Astrocyte (in vitro differentiated cells and primary cell): ENCODE measurements around the gene ZNF367. TPM values are rescaled to one million over a fixed set of nuclear protein-coding genes. Genes with fewer than 3 reads are reported as not detected.
A peak's percentile ranks its signal among the peaks of the same experiment; 100 is the strongest.

Experiments used
- DNase-seq: peaks from one replicate; pipeline ENCODE4 v3.0.0-alpha.2; 2010; ENCODE audit warnings: low read depth
- FAIRE-seq: peaks from 2 replicates; lab custom pipeline; 2011; peaks lifted over from hg19 to GRCh38; lab: Jason Lieb, UNC
- H2AFZ ChIP-seq: 2 replicates; pipeline ENCODE4 v1.6.0; 2012; ENCODE audit warnings: low read depth, low read length, inconsistent platforms
- H3K27ac ChIP-seq: 2 replicates; pipeline ENCODE4 v1.5.1; 2011; ENCODE audit warnings: low read depth, low read length, inconsistent platforms
- H3K27me3 ChIP-seq: 2 replicates; pipeline ENCODE4 v1.6.0; 2011; ENCODE audit warnings: low read length, inconsistent platforms; ENCODE audit not compliant: insufficient read depth
- H3K36me3 ChIP-seq: 2 replicates; pipeline ENCODE4 v1.5.1; 2011; ENCODE audit warnings: low read length, inconsistent platforms; ENCODE audit not compliant: insufficient read depth
- H3K4me1 ChIP-seq: 2 replicates; pipeline ENCODE4 v1.5.1; 2011; ENCODE audit warnings: low read length, inconsistent platforms; ENCODE audit not compliant: insufficient read depth
- H3K4me2 ChIP-seq: 2 replicates; pipeline ENCODE4 v1.6.0; 2012; ENCODE audit warnings: low read length, inconsistent platforms
- H3K4me3 ChIP-seq: 2 replicates; pipeline ENCODE4 v1.5.1; 2011; ENCODE audit warnings: low read depth, mild to moderate bottlenecking, low read length, inconsistent platforms; ENCODE audit not compliant: insufficient read depth
- H3K79me2 ChIP-seq: 2 replicates; pipeline ENCODE4 v1.6.0; 2012; ENCODE audit warnings: mild to moderate bottlenecking, low read length, inconsistent platforms; ENCODE audit not compliant: insufficient read depth
- H3K9ac ChIP-seq: 2 replicates; pipeline ENCODE4 v1.6.0; 2012; ENCODE audit warnings: mild to moderate bottlenecking, low read length, inconsistent platforms
- H3K9me3 ChIP-seq: 2 replicates; pipeline ENCODE4 v1.5.1; 2012; ENCODE audit warnings: low read depth, mild to moderate bottlenecking, low read length, inconsistent platforms; ENCODE audit not compliant: insufficient read depth
- H4K20me1 ChIP-seq: 2 replicates; pipeline ENCODE4 v1.6.0; 2012; ENCODE audit warnings: low read length, inconsistent platforms; ENCODE audit not compliant: insufficient read depth
- H3K27ac Mint-ChIP-seq: one replicate; pipeline ENCODE4 v1.8.0; 2021; ENCODE audit warnings: mild to moderate bottlenecking, mixed read lengths; ENCODE audit not compliant: unreplicated experiment
- H3K27me3 Mint-ChIP-seq: one replicate; pipeline ENCODE4 v1.8.0; 2021; ENCODE audit warnings: low read depth, mixed read lengths; ENCODE audit not compliant: unreplicated experiment
- H3K36me3 Mint-ChIP-seq: one replicate; pipeline ENCODE4 v1.8.0; 2021; ENCODE audit warnings: low read depth, mixed read lengths; ENCODE audit not compliant: unreplicated experiment
- H3K4me1 Mint-ChIP-seq: one replicate; pipeline ENCODE4 v1.8.0; 2021; ENCODE audit warnings: low read depth, mixed read lengths; ENCODE audit not compliant: unreplicated experiment
- H3K4me3 Mint-ChIP-seq: one replicate; pipeline ENCODE4 v1.8.0; 2021; ENCODE audit warnings: mild to moderate bottlenecking, moderate library complexity, mixed read lengths; ENCODE audit not compliant: unreplicated experiment
- H3K9me3 Mint-ChIP-seq: one replicate; pipeline ENCODE4 v1.8.0; 2021; ENCODE audit warnings: mild to moderate bottlenecking, mixed read lengths; ENCODE audit not compliant: unreplicated experiment
- CTCF ChIP-seq: IDR thresholded peaks from 2 replicates; pipeline ENCODE4 v1.5.1; 2011; ENCODE audit warnings: low read depth, mild to moderate bottlenecking, inconsistent platforms, low read length, moderate library complexity; ENCODE audit not compliant: insufficient read depth
- EZH2 ChIP-seq: IDR thresholded peaks from 2 replicates; pipeline ENCODE4 v1.6.1; 2012; ENCODE audit warnings: mild to moderate bottlenecking, low read length, inconsistent platforms; ENCODE audit not compliant: insufficient read depth
- total RNA-seq: library from RNA; stranded (reverse); gene quantifications from 2 replicates; pipeline ENCODE4 v1.2.1, GENCODE V29; 2021

ZNF367 gene
- total RNA-seq, 1 donor from 2014 or later: 0.89 TPM

DNA sequence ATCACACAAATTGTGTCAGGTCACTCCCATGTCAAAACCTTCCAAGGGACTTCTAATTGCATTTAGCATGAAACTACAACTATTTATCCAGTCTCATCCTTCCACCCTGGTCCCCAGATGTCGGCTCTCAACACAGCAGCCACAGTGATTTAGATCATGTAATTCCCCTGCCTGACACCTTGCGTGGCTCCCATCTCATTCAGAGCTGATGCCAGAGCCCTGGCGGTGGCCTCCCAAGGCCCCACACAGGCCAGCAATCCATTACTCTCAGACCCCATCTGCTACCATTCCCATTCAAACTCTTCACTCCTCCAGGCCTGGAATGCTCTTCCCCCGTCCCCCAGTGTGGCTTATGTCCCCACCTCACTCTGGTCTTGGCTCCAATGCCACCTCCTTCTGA is 37.0 kb downstream of the ZNF367 start:
- Histone ChIP-seq H3K27me3 (no peaks in the 10 kb centered on the region), H3K4me2 (no peak overlapping the region), H2AFZ (no peak overlapping the region), H3K9me3 (no peaks in the 10 kb centered on the region), H3K79me2 (peaks cover 25% of the 10 kb centered on the region), H3K4me3 (no peak overlapping the region), H3K4me1 (peaks cover 17% of the 10 kb centered on the region), H3K27ac (no peak overlapping the region), H3K36me3 (no peaks in the 10 kb centered on the region), H4K20me1 (peaks cover 31% of the 10 kb centered on the region), H3K9ac (no peak overlapping the region)
- Mint-ChIP-seq H3K27me3 (no peaks in the 10 kb centered on the region), H3K4me3 (no peak overlapping the region), H3K36me3 (peaks cover 5% of the 10 kb centered on the region), H3K9me3 (no peaks in the 10 kb centered on the region), H3K4me1 (peaks cover 28% of the 10 kb centered on the region), H3K27ac (no peak overlapping the region)
- TF ChIP-seq CTCF (no peak), EZH2 (no peak)
- FAIRE-seq: no peak
- no peak for DNase-seq

DNA sequence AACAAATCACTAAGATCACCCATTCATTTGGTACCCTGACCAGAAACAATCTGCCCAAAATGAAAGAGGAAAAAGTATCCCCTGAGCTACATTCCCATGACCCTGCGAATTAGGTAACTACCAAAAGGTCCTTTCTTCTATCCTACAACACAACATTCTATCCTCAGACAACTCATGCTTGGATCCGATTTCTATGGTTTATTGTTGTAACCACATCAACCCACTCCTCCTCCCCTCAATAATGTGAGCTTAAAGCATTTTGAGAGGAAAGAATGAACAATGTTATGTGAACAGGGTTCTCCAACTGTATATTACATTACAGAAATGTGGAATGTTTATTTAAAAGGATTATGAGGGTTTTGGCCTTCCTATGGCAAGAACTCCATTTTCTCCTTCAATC is 38.7 kb downstream of the ZNF367 start:
- no peaks in the 10 kb centered on the region for H3K27me3 Mint-ChIP-seq
- TF ChIP-seq EZH2 (no peak), CTCF (no peak)
- H3K4me1 Mint-ChIP-seq: peaks cover 28% of the 10 kb centered on the region
- Histone ChIP-seq H3K36me3 (no peaks in the 10 kb centered on the region), H4K20me1 (peaks cover 31% of the 10 kb centered on the region), H3K79me2 (peaks cover 25% of the 10 kb centered on the region), H3K27me3 (no peaks in the 10 kb centered on the region), H3K9me3 (no peaks in the 10 kb centered on the region), H3K4me3 (no peak overlapping the region), H3K4me2 (no peak overlapping the region), H3K4me1 (peaks cover 17% of the 10 kb centered on the region), H3K9ac (no peak overlapping the region), H2AFZ (no peak overlapping the region), H3K27ac (no peak overlapping the region)
- no peak overlapping the region for H3K27ac Mint-ChIP-seq
- peaks cover 5% of the 10 kb centered on the region for H3K36me3 Mint-ChIP-seq
- no peak overlapping the region for H3K4me3 Mint-ChIP-seq
- DNase-seq (peak; percentile 67), FAIRE-seq (no peak)
- no peaks in the 10 kb centered on the region for H3K9me3 Mint-ChIP-seq

DNA sequence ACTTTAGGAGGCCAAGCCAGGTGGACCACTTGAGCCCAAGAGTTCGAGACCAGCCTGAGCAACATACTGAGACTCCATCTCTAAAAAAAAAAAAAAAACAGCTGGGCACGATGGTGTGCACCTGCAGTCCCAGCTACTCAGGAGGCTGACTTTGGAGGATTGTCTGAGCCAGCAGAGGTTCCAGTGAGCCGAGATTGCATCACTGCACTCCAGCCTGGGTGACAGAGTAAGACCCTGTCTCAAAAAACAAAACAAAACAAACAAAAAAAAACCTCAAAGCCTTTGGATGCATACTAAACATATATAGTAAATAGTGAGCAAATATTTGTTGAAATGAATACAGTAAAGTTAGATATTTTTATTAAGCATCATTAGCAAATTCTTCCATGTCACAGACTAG is 40.0 kb downstream of the ZNF367 start:
- no peak overlapping the region for H2AFZ ChIP-seq
- H3K36me3 ChIP-seq: no peaks in the 10 kb centered on the region
- Mint-ChIP-seq H3K27me3 (no peaks in the 10 kb centered on the region), H3K27ac (no peak overlapping the region), H3K4me1 (peaks cover 26% of the 10 kb centered on the region), H3K36me3 (peaks cover 5% of the 10 kb centered on the region), H3K4me3 (no peak overlapping the region), H3K9me3 (no peaks in the 10 kb centered on the region)
- DNase-seq (no peak), FAIRE-seq (no peak)
- H3K27ac ChIP-seq: no peak overlapping the region
- H3K4me2 ChIP-seq: no peak overlapping the region
- H3K4me3 ChIP-seq: no peak overlapping the region
- H3K4me1 ChIP-seq: peaks cover 17% of the 10 kb centered on the region
- no peaks in the 10 kb centered on the region for H3K27me3 ChIP-seq
- H3K9ac ChIP-seq: peak overlapping the region; percentile 24
- H3K9me3 ChIP-seq: no peaks in the 10 kb centered on the region
- no peak for TF ChIP-seq EZH2
- TF ChIP-seq CTCF: no peak
- peaks cover 25% of the 10 kb centered on the region for H3K79me2 ChIP-seq
- peaks cover 31% of the 10 kb centered on the region for H4K20me1 ChIP-seq
